OCI-LY7 (cell line): ENCODE data around the gene NPC1. TPM values are rescaled to one million over a fixed set of nuclear protein-coding genes. Genes with fewer than 3 reads are reported as not detected.

ENCODE experiments used
- BruUV-seq: library from RNA; stranded (reverse); fragments of 400-500 nt; replicated peaks from 2 replicates; lab custom pipeline; 2021; lab: Mats Ljungman, UMichigan
- CTCF ChIA-PET: fragments of 300-600 bp; sonication (Branson Sonifier 250); formaldehyde crosslinking; loops from one replicate; lab custom pipeline; 2022; ENCODE audit warnings: antibody characterized with exemption; ENCODE audit not compliant: unreplicated experiment; lab: Charles Lee
- POLR2A ChIA-PET: fragments of 300-600 bp; sonication (Branson Sonifier 250); formaldehyde crosslinking; loops from one replicate; lab custom pipeline; 2022; ENCODE audit warnings: antibody characterized with exemption; lab: Charles Lee
- DNase-seq: peaks from one replicate; pipeline ENCODE4 v3.0.0-alpha.2; 2015; ENCODE audit warnings: low spot score
- H2AFZ ChIP-seq: fragments of 200-600 bp; sonication (generic), shearing (Covaris generic); 2 replicates; pipeline ENCODE4 v1.6.1; 2014; ENCODE audit warnings: mild to moderate bottlenecking, antibody characterized with exemption, low read length, moderate library complexity
- H3K27ac ChIP-seq: fragments of 200-600 bp; sonication (generic); 2 replicates; pipeline ENCODE4 v1.5.1; 2014; ENCODE audit warnings: mixed run types, low read depth, mild to moderate bottlenecking, moderate library complexity, low read length, inconsistent platforms; ENCODE audit not compliant: poor library complexity, severe bottlenecking
- H3K36me3 ChIP-seq: fragments of 200-600 bp; sonication (generic); 2 replicates; pipeline ENCODE4 v1.6.1; 2014; ENCODE audit warnings: mild to moderate bottlenecking, antibody characterized with exemption, low read length, moderate library complexity, mixed read lengths; ENCODE audit not compliant: insufficient read depth
- H3K4me1 ChIP-seq: fragments of 200-600 bp; sonication (generic); 2 replicates; pipeline ENCODE4 v1.5.1; 2014; ENCODE audit warnings: mild to moderate bottlenecking, low read length; ENCODE audit not compliant: insufficient read depth, poor library complexity, severe bottlenecking
- H3K4me2 ChIP-seq: fragments of 200-600 bp; sonication (generic); 2 replicates; pipeline ENCODE4 v1.6.1; 2014; ENCODE audit warnings: mild to moderate bottlenecking, low read length
- H3K4me3 ChIP-seq: fragments of 200-600 bp; sonication (generic); 2 replicates; pipeline ENCODE4 v1.5.1; 2014; ENCODE audit warnings: mild to moderate bottlenecking, low read depth, low read length; ENCODE audit not compliant: poor library complexity, severe bottlenecking
- H3K79me2 ChIP-seq: fragments of 200-600 bp; sonication (generic); 2 replicates; pipeline ENCODE4 v1.6.1; 2016; ENCODE audit warnings: low read depth, mild to moderate bottlenecking, low read length, moderate library complexity, mixed read lengths; ENCODE audit not compliant: insufficient read depth
- H3K9me2 ChIP-seq: fragments of 200-600 bp; sonication (generic); 2 replicates; pipeline ENCODE4 v1.6.1; 2016; ENCODE audit warnings: mild to moderate bottlenecking, low read length, mixed read lengths; ENCODE audit not compliant: insufficient read depth
- H3K9me3 ChIP-seq: fragments of 200-600 bp; sonication (generic); 2 replicates; pipeline ENCODE4 v1.6.1; 2014; ENCODE audit warnings: mild to moderate bottlenecking, mixed run types, low read length, mixed read lengths
- H4K20me1 ChIP-seq: fragments of 200-600 bp; sonication (generic); 2 replicates; pipeline ENCODE4 v1.6.1; 2014; ENCODE audit warnings: mild to moderate bottlenecking, antibody characterized with exemption, low read length, moderate library complexity, mixed read lengths; ENCODE audit not compliant: insufficient read depth
- CTCF ChIP-seq: fragments of 200-600 bp; sonication (generic); conservative IDR thresholded peaks from 2 replicates; pipeline ENCODE4 v1.5.1; 2014; ENCODE audit warnings: mild to moderate bottlenecking, antibody characterized with exemption, low read length, moderate library complexity, mixed read lengths
- EZH2phosphoT487 ChIP-seq: fragments of 200-600 bp; sonication (generic); IDR thresholded peaks from 2 replicates; pipeline ENCODE4 v1.6.1; 2018; ENCODE audit warnings: low read depth, borderline replicate concordance, mild to moderate bottlenecking, mixed run types, antibody characterized with exemption, low read length, moderate library complexity, mixed read lengths
- intact Hi-C: fragments of 100-400 bp; cut with micrococcal nuclease; formaldehyde crosslinking; loops from one replicate; pipeline ENCODE4 v1.10.0; 2022; ENCODE audit not compliant: unreplicated experiment
- total RNA-seq, 2 experiments: library from RNA; depleted of rRNA in 1 of 2; stranded (reverse); fragments of >200 nt in 1 of 2; shearing (Covaris generic) in 1 of 2; gene quantifications; 2 replicates each; pipeline ENCODE4 v1.2.3, GENCODE V29; 2014 to 2022

NPC1 gene
- total RNA-seq, 2 experiments from 2014 or later: 26.0 to 38.9 TPM

- H3K4me1 ChIP-seq: no peaks in the 10 kb centered on the region
- H3K36me3 ChIP-seq: peaks cover 98% of the 10 kb centered on the region
- no peak overlapping the region for H3K4me2 ChIP-seq
- CTCF ChIA-PET: no interaction called here
- H3K79me2 ChIP-seq: no peaks in the 10 kb centered on the region
- H3K9me3 ChIP-seq: no peaks in the 10 kb centered on the region
- no peaks in the 10 kb centered on the region for H3K9me2 ChIP-seq
- BruUV-seq: no TSS peak
- H3K27ac ChIP-seq: no peak overlapping the region
- intact Hi-C loops: no loop called here
- H3K4me3 ChIP-seq: no peak overlapping the region
- no peak overlapping the region for H2AFZ ChIP-seq
- no peak for DNase-seq
- TF ChIP-seq EZH2phosphoT487 (no peak), CTCF (no peak)
- H4K20me1 ChIP-seq: no peaks in the 10 kb centered on the region
- POLR2A ChIA-PET: interaction anchor here (0.6 to 1.5 kb wide), 3 partner anchors 20 to 964 kb away, joined by 3 to 5 read pairs (median 4); no protein-coding TSS in a partner anchor
Observed at GRCh38 chr18:23539911-23540525, 46.3 kb downstream of the NPC1 start.

GRCh38 chr18:23539296-23539695 lies 47.0 kb downstream of the NPC1 start:
- Histone ChIP-seq H2AFZ (no peak overlapping the region), H3K36me3 (peaks cover 98% of the 10 kb centered on the region), H3K9me2 (no peaks in the 10 kb centered on the region), H3K27ac (no peak overlapping the region), H3K79me2 (no peaks in the 10 kb centered on the region), H3K4me1 (no peaks in the 10 kb centered on the region), H4K20me1 (no peaks in the 10 kb centered on the region), H3K4me2 (no peak overlapping the region), H3K4me3 (no peak overlapping the region), H3K9me3 (no peaks in the 10 kb centered on the region)
- ChIA-PET CTCF (no interaction called here), POLR2A (no interaction called here)
- BruUV-seq: no TSS peak
- DNase-seq: no peak
- TF ChIP-seq EZH2phosphoT487 (no peak), CTCF (no peak)
- intact Hi-C loops: no loop called here

- intact Hi-C loops: no loop called here
- H3K9me2 ChIP-seq: no peaks in the 10 kb centered on the region
- CTCF ChIA-PET: no interaction called here
- no peak overlapping the region for H2AFZ ChIP-seq
- no peak overlapping the region for H3K27ac ChIP-seq
- H3K4me3 ChIP-seq: no peak overlapping the region
- POLR2A ChIA-PET: interaction anchor here (0.5 kb wide), 1 partner anchor 17 kb away, joined by 3 read pairs; no protein-coding TSS in a partner anchor
- H3K79me2 ChIP-seq: no peaks in the 10 kb centered on the region
- no peak for DNase-seq
- H3K4me2 ChIP-seq: no peak overlapping the region
- peaks cover 98% of the 10 kb centered on the region for H3K36me3 ChIP-seq
- TF ChIP-seq CTCF: no peak
- no peak for TF ChIP-seq EZH2phosphoT487
- H4K20me1 ChIP-seq: no peaks in the 10 kb centered on the region
- H3K4me1 ChIP-seq: no peaks in the 10 kb centered on the region
- H3K9me3 ChIP-seq: no peaks in the 10 kb centered on the region
- no TSS peak for BruUV-seq
Observed at GRCh38 chr18:23538870-23539269, 47.4 kb downstream of the NPC1 start.
